Fibroblast of skin of left biceps (primary cell): ENCODE results near the gene BCL3.
"Not testable (repeated sequence)": the region's sequence is repeated elsewhere in the genome, so short reads cannot be mapped to it uniquely, and the experiment has no call there.

Experiments used
- DNase-seq, 2 experiments: peaks; one replicate each; pipeline ENCODE4 v3.0.0-alpha.2; 2013; ENCODE audit warnings: low read depth in 2 of 2

BCL3 gene

GRCh38 chr19:44748426-44749254 is at the start of gene BCL3:
Gene BCL3 (plus strand): TSS chr19:44748708. CDS start chr19:44748791, 83 bp downstream.
- no peak for DNase-seq

- no peak for DNase-seq
Measured at GRCh38 chr19:44700547-44700946, 48.0 kb upstream of the BCL3 start.

- DNase-seq = no peak
Measured at GRCh38 chr19:44701228-44701627, 47.3 kb upstream of the BCL3 start.

- DNase-seq = no peak
Measured at GRCh38 chr19:44702551-44703176, 45.8 kb upstream of the BCL3 start.

GRCh38 chr19:44703336-44704078 is 45.0 kb upstream of the BCL3 start:
- no peak for DNase-seq

GRCh38 chr19:44704982-44705381 is 43.5 kb upstream of the BCL3 start:
- no peak for DNase-seq

- no peak for DNase-seq
Measured at GRCh38 chr19:44705502-44706010, 43.0 kb upstream of the BCL3 start.

- no peak for DNase-seq
Measured at GRCh38 chr19:44706506-44707236, 41.8 kb upstream of the BCL3 start.

GRCh38 chr19:44707794-44708193 is 40.7 kb upstream of the BCL3 start:
- DNase-seq = no peak

- DNase-seq = no peak
Measured at GRCh38 chr19:44708940-44709339, 39.6 kb upstream of the BCL3 start.

- DNase-seq = not testable (repeated sequence)
Measured at GRCh38 chr19:44709434-44710266, 38.9 kb upstream of the BCL3 start.

GRCh38 chr19:44710483-44710882 is 38.0 kb upstream of the BCL3 start:
- DNase-seq = no peak

GRCh38 chr19:44712864-44713515 is 35.5 kb upstream of the BCL3 start:
- no peak for DNase-seq

GRCh38 chr19:44714597-44715169 is 33.8 kb upstream of the BCL3 start:
- no peak for DNase-seq

- DNase-seq = no peak
Measured at GRCh38 chr19:44717603-44718002, 30.9 kb upstream of the BCL3 start.

GRCh38 chr19:44718441-44719261 is 29.9 kb upstream of the BCL3 start:
- DNase-seq = peak; percentile 30 to 31

GRCh38 chr19:44719262-44719701 is 29.2 kb upstream of the BCL3 start:
- no peak for DNase-seq

- DNase-seq = not testable (repeated sequence)
Measured at GRCh38 chr19:44720396-44720795, 28.1 kb upstream of the BCL3 start.

- no peak for DNase-seq
Measured at GRCh38 chr19:44720945-44721344, 27.6 kb upstream of the BCL3 start.
